HepG2 (cell line): ENCODE measurements around the gene FGFR2. TPM values are rescaled to one million over a fixed set of nuclear protein-coding genes. Genes with fewer than 3 reads are reported as not detected.

Experiments
- ATAC-seq: fragments of 200-7000 bp; cut with Tn5 transposase; 3 replicates; pipeline ENCODE4 v1.9.1; 2020; ENCODE audit warnings: mild to moderate bottlenecking, moderate library complexity
- BruUV-seq: library from RNA; stranded (reverse); fragments of 400-500 nt; replicated peaks from 2 replicates; lab custom pipeline; 2021; lab: Mats Ljungman, UMichigan
- CTCF ChIA-PET: fragments of 300-600 bp; formaldehyde crosslinking; extraction: SDS; loops from one replicate; lab custom pipeline; 2021; ENCODE audit warnings: low total read pairs, inconsistent platforms, low intra/inter-chr PET ratio; lab: Yijun Ruan, JAX
- POLR2A ChIA-PET: fragments of 350-600 bp; sonication (Branson Sonifier 250); formaldehyde crosslinking; loops from one replicate; lab custom pipeline; 2020; ENCODE audit warnings: antibody characterized with exemption, inconsistent platforms; lab: Yijun Ruan, JAX
- DNase-seq: peaks from one replicate; pipeline ENCODE4 v3.0.0-alpha.2; 2015; ENCODE audit warnings: low spot score
- FAIRE-seq: peaks from 3 replicates; lab custom pipeline; 2011; peaks lifted over from hg19 to GRCh38; lab: Jason Lieb, UNC
- H2AFZ ChIP-seq: one replicate; pipeline ENCODE4 v1.6.1; 2011; ENCODE audit warnings: low read length, inconsistent platforms
- H3K27ac ChIP-seq: fragments of 300-600 bp; 3 replicates; pipeline ENCODE4 v1.8.0; 2011; ENCODE audit warnings: mixed run types, mild to moderate bottlenecking, mixed read lengths, low read length, inconsistent platforms; ENCODE audit not compliant: insufficient read depth; ENCODE audit errors: extremely low read length
- H3K27me3 ChIP-seq, 2 experiments: fragments of 200-600 bp in 1 of 2; 2 replicates in 1 of 2; 3 replicates in 1 of 2; pipeline versions ENCODE4 v1.6.0 to v1.8.0; 2011; ENCODE audit warnings: low read length in 2 of 2, mild to moderate bottlenecking in 2 of 2, moderate library complexity in 2 of 2, inconsistent platforms in 1 of 2; ENCODE audit not compliant: insufficient read depth in 2 of 2, control insufficient read depth in 1 of 2
- H3K36me3 ChIP-seq, 2 experiments: fragments of 200-600 bp in 1 of 2; replicated peaks in 1 of 2; 2 replicates in 1 of 2; 3 replicates in 1 of 2; pipeline versions ENCODE4 v1.5.1 to v1.8.0; 2011; ENCODE audit warnings: low read length in 2 of 2, inconsistent platforms in 1 of 2; ENCODE audit not compliant: insufficient read depth in 2 of 2, control insufficient read depth in 1 of 2
- H3K4me1 ChIP-seq: 2 replicates; pipeline ENCODE4 v1.5.1; 2012; ENCODE audit warnings: low read length, inconsistent platforms; ENCODE audit not compliant: insufficient read depth
- H3K4me2 ChIP-seq: 2 replicates; pipeline ENCODE4 v1.6.0; 2011; ENCODE audit warnings: low read depth, low read length, inconsistent platforms
- H3K4me3 ChIP-seq, 3 experiments: fragments of 200-600 bp in 1 of 3; sonication (generic), shearing (Covaris generic) in 1 of 3; replicated peaks in 1 of 3; 2 replicates each; pipeline ENCODE4 v1.5.1; 2011 to 2016; ENCODE audit warnings: low read length in 3 of 3, inconsistent platforms in 2 of 3, low read depth in 2 of 3, mild to moderate bottlenecking in 2 of 3, control low read depth in 1 of 3, mixed read lengths in 1 of 3; ENCODE audit not compliant: insufficient read depth in 1 of 3
- H3K79me2 ChIP-seq: one replicate; pipeline ENCODE4 v1.6.1; 2011; ENCODE audit warnings: low read length, inconsistent platforms; ENCODE audit not compliant: insufficient read depth
- H3K9ac ChIP-seq: 2 replicates; pipeline ENCODE4 v1.6.0; 2011; ENCODE audit warnings: mild to moderate bottlenecking, low read depth, low read length, inconsistent platforms; ENCODE audit not compliant: insufficient read depth
- H3K9me3 ChIP-seq: 2 replicates; pipeline ENCODE4 v1.5.1; 2012; ENCODE audit warnings: mild to moderate bottlenecking, low read length
- H4K20me1 ChIP-seq: 2 replicates; pipeline ENCODE4 v1.6.0; 2011; ENCODE audit warnings: inconsistent platforms, mild to moderate bottlenecking, low read length, moderate library complexity; ENCODE audit not compliant: insufficient read depth
- GABPB1 ChIP-seq: IDR thresholded peaks from 2 replicates; pipeline ENCODE4 v1.6.1; 2016; ENCODE audit warnings: mild to moderate bottlenecking, missing genetic modification reagents, moderate library complexity, missing compliant biosample characterization
- GATAD1 ChIP-seq: IDR thresholded peaks from 2 replicates; pipeline ENCODE4 v1.6.1; 2016; ENCODE audit warnings: missing genetic modification reagents, missing compliant biosample characterization
- IRX3 ChIP-seq: sonication (generic); formaldehyde crosslinking; IDR thresholded peaks from 2 replicates; pipeline ENCODE4 v1.8.1; 2023; ENCODE audit warnings: mild to moderate bottlenecking, low read depth, missing genetic modification reagents, borderline replicate concordance
- KMT2A ChIP-seq: sonication (generic); formaldehyde crosslinking; IDR thresholded peaks from 2 replicates; pipeline ENCODE4 v1.4.0; 2020; ENCODE audit warnings: missing genetic modification reagents
- MIER3 ChIP-seq: IDR thresholded peaks from 2 replicates; pipeline ENCODE4 v1.6.1; 2016; ENCODE audit warnings: missing compliant biosample characterization, borderline replicate concordance
- MLLT10 ChIP-seq: sonication (generic); formaldehyde crosslinking; IDR thresholded peaks from 2 replicates; pipeline ENCODE4 v1.4.0; 2020; ENCODE audit warnings: missing genetic modification reagents
- RARG ChIP-seq: sonication (generic); formaldehyde crosslinking; IDR thresholded peaks from 2 replicates; pipeline ENCODE4 v1.4.0; 2020; ENCODE audit warnings: low read depth, mild to moderate bottlenecking, missing genetic modification reagents
- RNF2 ChIP-seq: fragments of 450-650 bp; conservative IDR thresholded peaks from 2 replicates; pipeline ENCODE4 v1.6.1; 2016; ENCODE audit warnings: low read depth
- SIN3B ChIP-seq: fragments of 150-350 bp; IDR thresholded peaks from 2 replicates; pipeline ENCODE4 v1.6.1; 2014; ENCODE audit warnings: low read length
- ZNF232 ChIP-seq: sonication (generic); formaldehyde crosslinking; IDR thresholded peaks from 2 replicates; pipeline ENCODE4 v1.4.0; 2020; ENCODE audit warnings: missing genetic modification reagents, borderline replicate concordance
- ZNF24 ChIP-seq: fragments of 450-650 bp; IDR thresholded peaks from 2 replicates; pipeline ENCODE4 v1.6.1; 2017; ENCODE audit warnings: antibody characterized with exemption, mild to moderate bottlenecking
- ZNF589 ChIP-seq: sonication (generic); formaldehyde crosslinking; conservative IDR thresholded peaks from 2 replicates; pipeline ENCODE4 v1.8.0; 2022; ENCODE audit warnings: mild to moderate bottlenecking, moderate library complexity, missing genetic modification reagents
- ZNF629 ChIP-seq: sonication (generic); formaldehyde crosslinking; conservative IDR thresholded peaks from 2 replicates; pipeline ENCODE4 v1.5.0; 2020; ENCODE audit warnings: missing genetic modification reagents
- ZNF660 ChIP-seq: sonication (generic); formaldehyde crosslinking; IDR thresholded peaks from 2 replicates; pipeline ENCODE4 v1.5.1; 2020; ENCODE audit warnings: mild to moderate bottlenecking, low read depth, missing genetic modification reagents, borderline replicate concordance
- ZNF674 ChIP-seq: sonication (generic); formaldehyde crosslinking; IDR thresholded peaks from 2 replicates; pipeline ENCODE4 v1.5.0; 2020; ENCODE audit warnings: low read depth, mild to moderate bottlenecking, missing genetic modification reagents
- WGBS: methylation state at CpG from one replicate; pipeline ENCODE4 v1.1.6; 2017; ENCODE audit warnings: low lambda C conversion rate; 5-methylcytosine and 5-hydroxymethylcytosine counted together
- in situ Hi-C: cut with HindIII; loops from 2 replicates; pipeline ENCODE4 v1.10.0; 2017; ENCODE audit warnings: low pct_unique_long_range_greater_than_20kb; ENCODE audit not compliant: extremely low pct_ligation_motif_present
- intact Hi-C: fragments of 100-400 bp; cut with micrococcal nuclease; formaldehyde crosslinking; loops from one replicate; pipeline ENCODE4 v1.10.0; 2022; ENCODE audit not compliant: unreplicated experiment
- polyA plus RNA-seq, 8 experiments: library from polyadenylated mRNA; depleted of rRNA in 3 of 8; stranded (reverse) in 7 of 8; unstranded in 1 of 8; fragments of >200 nt; fragmentation: Illumina TruSeq in 4 of 8; extraction: Trizol in 4 of 8; gene quantifications; 2 replicates each; pipeline versions ENCODE4 v1.2.1 to v1.2.3, GENCODE V29; 2011 to 2016; ENCODE audit warnings: low read depth in 4 of 8, missing spikeins in 1 of 8, mixed read lengths in 1 of 8; ENCODE audit not compliant: insufficient read depth in 1 of 8
- total RNA-seq, 5 experiments: library from RNA; depleted of rRNA; stranded (reverse); fragments of >200 nt; fragmentation: Illumina TruSeq; extraction: Trizol; gene quantifications; 2 replicates each; pipeline ENCODE4 v1.2.3, GENCODE V29; 2016; ENCODE audit warnings: low read depth in 1 of 5
- TF ChIP-seq, protein P1 (sequence below): IDR thresholded peaks from 2 replicates; pipeline ENCODE4 v1.6.1; 2016; ENCODE audit warnings: low read depth, borderline replicate concordance

FGFR2 gene
- total and polyA plus RNA-seq, 2 of the 13 experiments (the other 11 are each of a cell fraction or from before 2014, with no cell fraction given): 1.6 to 2.6 TPM

DNA sequence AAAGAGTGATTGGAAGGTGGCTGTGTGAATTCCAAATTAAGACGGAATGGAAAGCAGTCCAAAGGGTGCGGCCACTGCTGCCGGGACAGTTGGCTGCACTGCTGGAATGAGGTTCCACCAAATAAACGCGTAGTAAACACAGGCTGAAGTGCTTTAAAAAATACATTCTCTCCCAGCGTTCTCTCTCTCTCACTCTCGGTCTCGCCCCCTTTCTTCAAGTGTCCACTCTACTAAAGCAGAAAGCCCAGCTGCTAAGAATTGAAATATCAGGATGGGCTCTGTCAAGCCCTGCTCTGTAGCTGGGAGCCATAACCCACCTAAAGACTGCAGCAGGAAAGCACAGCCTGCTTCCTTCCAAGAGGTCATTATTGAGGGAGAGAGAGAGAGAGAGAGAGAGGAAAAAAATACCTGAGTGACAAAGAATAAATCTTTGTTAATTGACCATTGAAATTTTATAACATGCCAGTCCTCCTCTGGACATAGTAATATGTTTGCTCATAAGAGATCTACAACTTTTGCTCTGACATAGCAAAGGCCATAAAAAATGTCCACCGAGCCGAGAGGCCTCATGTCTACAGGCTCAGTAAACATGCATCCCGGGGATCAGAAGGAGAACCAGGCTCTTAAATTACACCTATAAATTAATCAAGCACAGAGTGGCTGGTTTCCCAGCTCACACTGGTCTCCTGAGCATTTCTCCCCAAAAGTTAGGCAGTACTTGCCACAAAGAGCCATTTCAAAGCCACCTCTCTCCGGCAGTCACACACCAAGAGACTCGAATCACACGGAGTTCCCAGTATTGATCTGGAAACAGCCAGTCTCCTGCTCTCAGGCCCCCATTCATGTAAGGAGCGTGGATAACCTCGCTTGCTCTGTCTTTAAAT lies 72.8 kb downstream of the FGFR2 start:
- no peak for FAIRE-seq
- no peak overlapping the region for H2AFZ ChIP-seq
- no peak overlapping the region for H3K27ac ChIP-seq
- TF ChIP-seq ZNF232 (CRISPR knock-in tag) (no peak), MIER3 (CRISPR knock-in tag) (no peak), IRX3 (CRISPR knock-in tag) (no peak), RARG (no peak), KMT2A (CRISPR knock-in tag) (no peak), RNF2 (no peak), ZNF589 (CRISPR knock-in tag) (no peak), GATAD1 (CRISPR knock-in tag) (no peak), MLLT10 (CRISPR knock-in tag) (no peak), ZNF629 (CRISPR knock-in tag) (no peak), ZNF24 (no peak), ZNF674 (CRISPR knock-in tag) (no peak), SIN3B (no peak), GABPB1 (CRISPR knock-in tag) (no peak), ZNF660 (no peak)
- TF ChIP-seq, protein P1, sequence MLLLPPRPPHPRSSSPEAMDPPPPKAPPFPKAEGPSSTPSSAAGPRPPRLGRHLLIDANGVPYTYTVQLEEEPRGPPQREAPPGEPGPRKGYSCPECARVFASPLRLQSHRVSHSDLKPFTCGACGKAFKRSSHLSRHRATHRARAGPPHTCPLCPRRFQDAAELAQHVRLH (CRISPR knock-in tag): no peak
- TF ChIP-seq, all 625 proteins: peak for 0
- in situ Hi-C loops (no loop called here), intact Hi-C loops (no loop called here)
- 94% methylated on average over 16 of the region's 16 CpGs for WGBS
- Histone ChIP-seq H3K9ac (no peak overlapping the region), H3K4me1 (peaks cover 81% of the 10 kb centered on the region), H3K9me3 (no peaks in the 10 kb centered on the region), H3K4me2 (no peak overlapping the region), H3K27me3 (no peaks in the 10 kb centered on the region), H3K79me2 (no peaks in the 10 kb centered on the region), H3K4me3 (no peak overlapping the region), H4K20me1 (no peaks in the 10 kb centered on the region), H3K36me3 (no peaks in the 10 kb centered on the region)
- ATAC-seq (no peak), DNase-seq (no peak)
- ChIA-PET CTCF (no interaction called here), POLR2A (no interaction called here)
- no TSS peak for BruUV-seq
